ENCODE data around the gene LMNTD2. TPM values are rescaled to one million over a fixed set of nuclear protein-coding genes. Genes with fewer than 3 reads are reported as not detected.

LMNTD2 gene, protein sequence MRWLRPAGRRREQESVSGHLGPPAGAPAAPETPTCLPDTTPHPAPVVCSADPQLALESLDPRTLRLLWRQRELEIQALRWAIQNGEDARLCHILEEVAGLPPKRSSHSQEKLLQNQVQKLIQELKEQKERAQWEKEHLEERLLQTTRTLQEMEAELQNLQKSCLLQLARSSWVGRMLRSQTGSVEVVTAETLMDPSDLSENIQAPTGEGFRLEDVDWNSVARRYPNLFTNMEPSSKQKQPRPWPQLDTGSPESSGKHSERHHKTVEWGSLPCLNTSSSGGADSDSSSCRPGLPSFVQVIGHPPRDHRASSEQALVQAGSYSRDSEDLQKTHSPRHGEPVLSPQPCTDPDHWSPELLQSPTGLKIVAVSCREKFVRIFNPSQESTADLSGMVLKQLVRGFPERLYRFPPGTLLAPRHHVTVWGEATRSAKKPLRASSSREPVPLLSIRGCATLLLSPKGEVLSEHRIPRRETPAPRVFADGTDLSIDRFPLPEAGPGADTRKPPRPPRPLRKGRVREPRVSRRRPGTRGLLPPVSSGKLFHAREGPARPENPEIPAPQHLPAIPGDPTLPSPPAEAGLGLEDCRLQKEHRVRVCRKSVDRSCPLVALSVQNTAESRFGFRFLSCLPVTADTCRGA
- total RNA-seq, result 1.5 and 2.2 TPM in 2 replicates

DNA sequence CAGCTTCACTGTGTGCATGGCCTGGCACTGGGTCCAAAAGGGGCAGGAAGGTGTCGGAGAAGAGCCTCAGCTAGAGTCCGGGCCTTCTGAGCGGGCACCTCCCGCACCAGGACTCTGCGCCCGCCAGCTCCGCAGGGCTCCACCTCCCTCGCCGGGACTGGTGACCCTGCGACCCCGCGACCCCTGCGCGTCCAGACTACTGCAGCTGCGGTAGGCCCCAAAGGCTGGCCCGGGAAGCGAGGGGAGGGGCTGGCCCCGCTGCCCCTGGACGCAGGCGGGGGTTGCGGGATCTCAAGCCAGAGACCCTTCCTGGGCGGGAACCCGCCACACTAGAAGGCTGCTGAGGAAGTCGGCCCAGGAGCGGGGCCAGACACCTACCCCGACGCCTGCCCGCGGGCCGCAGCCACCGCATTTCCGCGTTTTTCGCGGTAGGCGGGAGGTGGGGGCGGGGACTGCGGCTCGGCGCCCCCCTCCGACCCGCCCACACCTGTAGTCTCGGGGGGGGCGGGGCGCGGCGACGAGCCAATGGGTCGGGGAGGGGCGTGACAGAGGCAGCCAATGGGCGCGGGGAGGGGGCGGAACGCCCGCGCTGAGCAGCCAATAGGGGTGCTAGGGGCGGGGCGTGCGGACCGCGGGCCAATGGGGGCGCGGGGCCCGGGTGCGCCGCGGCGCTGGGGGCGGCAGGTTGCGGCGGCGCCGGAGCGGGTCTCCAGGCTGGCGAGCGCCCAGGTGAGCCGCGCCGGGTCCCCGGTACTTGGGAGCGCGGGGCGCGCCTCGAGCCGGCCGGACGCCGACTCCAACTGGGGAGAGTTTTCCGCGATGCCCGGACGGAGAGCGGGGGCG, at the start of gene LMNTD2, which contains the start of gene RASSF7:
Gene LMNTD2 (minus strand): TSS at position 434 of the 843 bp plus-strand sequence. CDS start 22 bp downstream, at position 412.
Gene RASSF7 (plus strand): TSS at position 666 of the 843 bp plus-strand sequence. CDS start 799 bp downstream, outside the sequence.
- H3K4me3 ChIP-seq (ENCODE audit: low read depth, low read length), result peak within 1 kb of the TSS; percentile 69
- TF ChIP-seq, protein P1, sequence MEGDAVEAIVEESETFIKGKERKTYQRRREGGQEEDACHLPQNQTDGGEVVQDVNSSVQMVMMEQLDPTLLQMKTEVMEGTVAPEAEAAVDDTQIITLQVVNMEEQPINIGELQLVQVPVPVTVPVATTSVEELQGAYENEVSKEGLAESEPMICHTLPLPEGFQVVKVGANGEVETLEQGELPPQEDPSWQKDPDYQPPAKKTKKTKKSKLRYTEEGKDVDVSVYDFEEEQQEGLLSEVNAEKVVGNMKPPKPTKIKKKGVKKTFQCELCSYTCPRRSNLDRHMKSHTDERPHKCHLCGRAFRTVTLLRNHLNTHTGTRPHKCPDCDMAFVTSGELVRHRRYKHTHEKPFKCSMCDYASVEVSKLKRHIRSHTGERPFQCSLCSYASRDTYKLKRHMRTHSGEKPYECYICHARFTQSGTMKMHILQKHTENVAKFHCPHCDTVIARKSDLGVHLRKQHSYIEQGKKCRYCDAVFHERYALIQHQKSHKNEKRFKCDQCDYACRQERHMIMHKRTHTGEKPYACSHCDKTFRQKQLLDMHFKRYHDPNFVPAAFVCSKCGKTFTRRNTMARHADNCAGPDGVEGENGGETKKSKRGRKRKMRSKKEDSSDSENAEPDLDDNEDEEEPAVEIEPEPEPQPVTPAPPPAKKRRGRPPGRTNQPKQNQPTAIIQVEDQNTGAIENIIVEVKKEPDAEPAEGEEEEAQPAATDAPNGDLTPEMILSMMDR (conservative IDR thresholded peaks at IDR 0.05; ENCODE audit: low read depth, low read length), result no peak
- DNase-seq (ENCODE audit: low read depth), result no peak

DNA sequence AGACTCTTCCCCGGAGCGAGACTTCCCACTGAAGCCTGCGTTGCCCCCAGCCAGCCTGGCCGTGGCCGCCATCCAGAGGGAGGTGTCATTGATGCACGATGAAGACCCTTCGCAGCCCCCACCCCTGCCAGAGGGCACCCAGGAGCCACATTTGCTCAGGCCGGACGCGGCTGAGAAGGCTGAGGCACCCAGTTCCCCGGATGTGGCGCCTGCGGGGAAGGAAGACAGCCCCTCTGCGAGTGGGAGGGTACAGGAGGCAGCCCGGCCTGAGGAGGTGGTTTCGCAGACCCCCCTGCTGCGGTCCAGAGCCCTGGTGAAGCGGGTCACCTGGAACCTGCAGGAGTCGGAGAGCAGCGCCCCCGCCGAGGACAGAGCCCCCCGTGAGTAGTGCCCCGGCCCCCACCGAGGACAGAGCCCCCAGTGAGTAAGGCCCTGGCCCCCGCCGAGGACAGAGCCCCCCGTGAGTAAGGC, 48.8 kb upstream of the LMNTD2 start:
- no peak for DNase-seq (ENCODE audit: low read depth)
- TF ChIP-seq, protein P1 (conservative IDR thresholded peaks at IDR 0.05; ENCODE audit: low read depth, low read length), result no peak
- no peak overlapping the region for H3K4me3 ChIP-seq (ENCODE audit: low read depth, low read length)

DNA sequence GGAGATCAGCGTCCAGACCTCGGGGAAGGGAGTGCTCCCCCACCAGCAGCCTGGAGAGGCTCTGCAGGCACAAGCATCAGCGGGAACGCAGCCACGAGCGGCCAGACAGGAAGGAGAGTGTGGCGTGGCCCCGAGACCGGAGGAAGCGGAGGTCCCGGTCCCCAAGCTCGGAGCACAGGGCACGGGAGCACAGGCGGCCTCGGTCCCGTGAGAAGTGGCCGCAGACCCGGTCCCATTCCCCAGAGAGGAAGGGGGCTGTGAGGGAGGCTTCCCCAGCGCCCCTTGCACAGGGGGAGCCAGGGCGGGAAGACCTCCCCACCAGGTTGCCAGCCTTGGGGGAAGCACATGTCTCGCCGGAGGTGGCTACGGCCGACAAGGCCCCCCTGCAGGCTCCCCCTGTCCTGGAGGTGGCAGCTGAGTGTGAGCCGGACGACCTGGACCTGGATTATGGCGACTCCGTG, 48.3 kb upstream of the LMNTD2 start:
- TF ChIP-seq, protein P1 (conservative IDR thresholded peaks at IDR 0.05; ENCODE audit: low read depth, low read length), result no peak
- H3K4me3 ChIP-seq (ENCODE audit: low read depth, low read length), result no peak overlapping the region
- DNase-seq (ENCODE audit: low read depth), result no peak

DNA sequence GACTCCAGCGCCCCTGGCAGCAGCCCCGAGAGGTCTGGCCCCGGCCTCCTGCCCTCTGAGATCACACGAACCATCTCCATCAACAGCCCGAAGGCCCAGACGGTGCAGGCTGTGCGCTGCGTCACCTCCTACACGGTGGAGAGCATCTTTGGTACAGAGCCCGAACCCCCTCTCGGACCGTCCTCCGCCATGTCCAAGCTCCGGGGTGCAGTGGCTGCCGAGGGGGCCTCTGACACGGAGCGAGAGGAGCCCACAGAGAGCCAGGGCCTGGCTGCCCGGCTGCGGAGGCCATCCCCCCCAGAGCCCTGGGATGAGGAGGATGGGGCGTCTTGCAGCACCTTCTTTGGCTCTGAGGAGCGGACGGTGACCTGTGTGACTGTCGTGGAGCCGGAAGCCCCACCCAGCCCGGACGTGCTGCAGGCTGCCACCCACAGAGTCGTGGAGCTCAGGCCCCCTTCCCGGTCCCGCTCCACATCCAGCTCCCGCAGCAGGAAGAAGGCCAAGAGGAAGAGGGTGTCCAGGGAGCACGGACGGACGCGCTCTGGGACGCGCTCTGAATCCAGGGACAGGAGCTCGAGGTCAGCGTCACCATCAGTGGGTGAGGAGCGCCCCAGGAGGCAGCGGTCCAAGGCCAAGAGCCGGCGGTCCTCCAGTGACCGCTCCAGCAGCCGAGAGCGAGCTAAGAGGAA, 47.6 kb upstream of the LMNTD2 start:
- no peak overlapping the region for H3K4me3 ChIP-seq (ENCODE audit: low read depth, low read length)
- TF ChIP-seq, protein P1 (conservative IDR thresholded peaks at IDR 0.05; ENCODE audit: low read depth, low read length), result no peak
- no peak for DNase-seq (ENCODE audit: low read depth)

DNA sequence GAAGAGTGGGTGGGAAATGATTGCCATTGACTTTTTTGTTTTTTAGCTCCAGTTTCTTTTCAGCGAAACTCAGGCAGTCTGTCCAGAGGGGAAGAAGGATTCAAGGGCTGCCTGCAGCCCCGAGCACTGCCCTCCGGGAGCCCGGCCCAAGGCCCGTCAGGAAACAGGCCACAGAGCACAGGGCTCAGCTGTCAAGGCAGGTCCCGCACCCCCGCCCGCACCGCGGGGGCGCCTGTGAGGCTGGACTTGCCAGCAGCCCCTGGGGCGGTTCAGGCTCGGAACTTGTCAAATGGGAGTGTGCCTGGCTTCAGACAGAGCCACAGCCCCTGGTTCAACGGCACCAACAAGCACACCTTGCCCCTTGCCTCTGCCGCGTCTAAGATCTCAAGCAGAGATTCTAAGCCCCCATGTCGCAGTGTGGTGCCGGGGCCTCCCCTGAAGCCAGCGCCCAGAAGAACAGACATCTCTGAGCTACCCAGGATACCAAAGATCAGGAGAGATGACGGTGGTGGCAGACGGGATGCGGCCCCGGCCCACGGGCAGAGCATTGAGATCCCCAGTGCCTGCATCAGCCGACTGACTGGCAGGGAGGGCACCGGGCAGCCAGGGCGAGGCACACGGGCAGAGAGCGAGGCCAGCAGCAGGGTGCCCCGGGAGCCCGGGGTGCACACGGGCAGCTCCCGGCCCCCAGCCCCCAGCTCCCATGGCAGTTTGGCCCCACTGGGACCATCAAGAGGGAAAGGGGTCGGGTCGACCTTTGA, 46.7 kb upstream of the LMNTD2 start:
- no peak overlapping the region for H3K4me3 ChIP-seq (ENCODE audit: low read depth, low read length)
- DNase-seq (ENCODE audit: low read depth), result no peak
- TF ChIP-seq, protein P1 (conservative IDR thresholded peaks at IDR 0.05; ENCODE audit: low read depth, low read length), result no peak
